CD4-positive, alpha-beta T cell treated with Interleukin-1 beta for 1 hour (primary cell): Measurements from ENCODE around the gene AMZ2.
A peak's percentile ranks its signal among the peaks of the same experiment; 100 is the strongest.
"Not testable (repeated sequence)": the region's sequence is repeated elsewhere in the genome, so short reads cannot be mapped to it uniquely, and the experiment has no call there.

ENCODE experiments used
- DNase-seq, 2 donors: peaks; one replicate each; pipeline ENCODE4 v3.0.0-alpha.2; 2020 to 2022

The AMZ2 gene, protein sequence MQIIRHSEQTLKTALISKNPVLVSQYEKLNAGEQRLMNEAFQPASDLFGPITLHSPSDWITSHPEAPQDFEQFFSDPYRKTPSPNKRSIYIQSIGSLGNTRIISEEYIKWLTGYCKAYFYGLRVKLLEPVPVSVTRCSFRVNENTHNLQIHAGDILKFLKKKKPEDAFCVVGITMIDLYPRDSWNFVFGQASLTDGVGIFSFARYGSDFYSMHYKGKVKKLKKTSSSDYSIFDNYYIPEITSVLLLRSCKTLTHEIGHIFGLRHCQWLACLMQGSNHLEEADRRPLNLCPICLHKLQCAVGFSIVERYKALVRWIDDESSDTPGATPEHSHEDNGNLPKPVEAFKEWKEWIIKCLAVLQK

DNA sequence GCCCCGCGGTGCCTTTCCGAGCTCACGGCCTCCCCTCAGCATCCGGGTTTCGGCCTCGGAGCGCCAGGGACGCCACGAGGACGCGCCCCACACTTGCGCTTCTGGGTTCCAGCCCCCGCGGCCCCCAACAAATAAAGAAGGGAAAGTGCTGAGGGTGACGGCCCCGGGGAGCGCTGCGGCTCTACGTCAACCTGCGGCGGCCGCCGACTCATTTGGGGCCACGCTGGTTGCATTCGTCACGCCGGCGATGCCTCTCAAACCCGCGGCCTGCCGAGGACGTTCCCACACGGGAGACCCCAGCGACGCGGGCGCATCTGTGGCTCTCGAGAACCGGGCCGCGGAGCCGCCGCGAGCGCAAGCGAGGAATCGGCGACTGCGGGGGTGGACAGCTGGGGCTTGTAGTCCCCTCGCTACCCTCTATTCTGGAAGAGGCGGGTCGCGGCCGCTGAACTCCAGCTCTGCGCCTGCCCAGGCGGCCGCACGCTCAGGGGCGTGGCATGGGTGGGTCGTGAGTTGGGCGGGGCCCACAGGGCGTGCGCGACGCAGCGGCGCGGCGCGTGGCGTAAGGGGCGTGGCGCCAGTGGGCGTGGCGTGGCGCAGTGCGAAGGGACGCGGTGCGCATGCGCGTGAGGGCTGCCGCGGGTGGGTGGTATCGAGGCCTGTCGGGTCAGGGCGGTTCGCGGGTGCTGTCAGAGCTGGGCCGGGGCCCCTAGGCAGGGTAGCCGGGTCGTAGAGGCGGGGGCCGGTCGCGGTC is at the start of gene AMZ2:
AMZ2 (plus strand) TSS at position 599 of the 754 bp plus-strand sequence. CDS start 2,145 bp downstream, outside the sequence.
- DNase-seq: peak; percentile 95 to 97

DNA sequence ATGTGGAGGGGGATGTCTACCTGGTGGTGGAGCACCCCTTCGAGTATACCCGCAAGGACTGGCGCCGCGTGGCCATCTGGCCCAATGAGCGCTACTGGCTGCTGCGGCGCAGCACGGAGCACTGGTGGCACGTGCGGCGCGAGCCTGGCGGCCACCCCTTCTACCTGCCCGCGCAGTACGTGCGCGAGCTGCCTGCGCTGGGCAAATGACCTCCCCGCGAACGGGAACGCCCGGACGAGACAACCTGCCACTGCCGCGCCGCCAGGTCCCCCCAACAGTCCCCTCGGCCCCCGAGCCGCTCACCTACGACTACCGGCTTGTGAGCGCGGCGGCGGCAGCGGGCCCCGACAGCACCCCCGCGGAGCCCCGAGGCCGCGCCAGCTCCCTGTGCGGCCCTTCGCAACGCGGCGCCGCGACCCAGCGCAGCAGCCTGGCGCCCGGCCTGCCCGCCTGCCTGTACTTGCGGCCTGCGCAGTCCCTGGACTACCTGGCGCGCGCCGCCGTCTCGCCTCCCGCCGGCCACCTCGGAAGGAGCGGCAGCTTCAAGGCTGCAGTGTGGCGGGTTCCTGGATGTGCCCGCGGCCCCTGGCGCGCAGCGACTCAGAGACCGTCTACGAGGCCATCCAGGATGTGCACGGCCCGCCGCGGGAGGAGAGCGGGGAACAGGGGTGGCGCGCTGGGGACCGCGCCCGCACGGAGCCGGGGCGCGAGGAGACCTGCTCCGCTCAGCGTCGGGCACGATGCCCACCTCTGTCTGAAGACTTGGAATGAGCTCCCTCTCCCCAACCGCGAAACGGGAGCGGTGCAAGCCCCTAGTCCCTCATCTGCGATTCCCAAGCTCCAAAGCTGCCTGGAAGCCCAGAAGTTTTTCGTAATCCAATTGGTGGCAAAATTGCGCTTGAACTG is 48.7 kb upstream of the AMZ2 start:
- DNase-seq: no peak

DNA sequence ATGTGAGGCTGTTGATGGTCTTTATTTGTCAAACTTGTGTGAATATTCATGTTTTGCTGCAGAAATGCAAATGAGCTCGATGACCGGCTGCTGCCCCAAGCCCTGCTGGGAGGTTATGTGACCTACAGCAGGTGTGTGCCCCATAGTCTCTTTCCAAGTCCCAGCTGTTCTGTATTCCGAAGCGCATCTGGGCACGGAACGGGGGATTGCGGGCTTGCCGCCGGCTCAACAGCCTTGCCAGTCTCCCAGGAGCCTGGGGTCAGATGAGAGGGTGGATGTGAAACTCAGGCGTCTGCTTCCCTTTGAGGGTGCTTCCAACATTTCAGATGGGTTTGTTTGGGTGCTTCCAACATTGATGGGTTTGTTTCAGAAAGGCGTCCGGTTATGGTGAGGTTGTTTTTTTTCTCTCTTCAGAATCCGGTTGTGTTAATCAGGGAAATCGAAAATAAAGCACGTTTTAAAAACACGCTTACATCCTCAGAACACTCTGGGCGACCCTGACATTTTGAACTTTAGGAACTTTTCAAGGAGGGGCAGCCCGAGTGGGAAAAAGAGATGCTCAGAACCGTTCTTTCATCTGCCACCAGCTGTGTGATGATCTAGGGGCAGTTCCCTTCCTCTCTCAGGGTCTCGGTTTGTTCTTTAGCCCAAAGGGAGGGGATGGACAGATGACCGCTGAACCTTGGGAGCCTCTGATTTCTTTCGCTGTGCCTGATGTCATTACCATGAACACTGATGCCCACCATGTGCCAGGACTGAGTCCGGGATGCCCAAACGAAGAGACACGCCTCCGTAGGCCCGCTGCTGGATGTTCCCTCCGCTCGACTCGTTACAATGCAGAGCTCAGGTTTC is 47.8 kb upstream of the AMZ2 start:
- no peak for DNase-seq

DNA sequence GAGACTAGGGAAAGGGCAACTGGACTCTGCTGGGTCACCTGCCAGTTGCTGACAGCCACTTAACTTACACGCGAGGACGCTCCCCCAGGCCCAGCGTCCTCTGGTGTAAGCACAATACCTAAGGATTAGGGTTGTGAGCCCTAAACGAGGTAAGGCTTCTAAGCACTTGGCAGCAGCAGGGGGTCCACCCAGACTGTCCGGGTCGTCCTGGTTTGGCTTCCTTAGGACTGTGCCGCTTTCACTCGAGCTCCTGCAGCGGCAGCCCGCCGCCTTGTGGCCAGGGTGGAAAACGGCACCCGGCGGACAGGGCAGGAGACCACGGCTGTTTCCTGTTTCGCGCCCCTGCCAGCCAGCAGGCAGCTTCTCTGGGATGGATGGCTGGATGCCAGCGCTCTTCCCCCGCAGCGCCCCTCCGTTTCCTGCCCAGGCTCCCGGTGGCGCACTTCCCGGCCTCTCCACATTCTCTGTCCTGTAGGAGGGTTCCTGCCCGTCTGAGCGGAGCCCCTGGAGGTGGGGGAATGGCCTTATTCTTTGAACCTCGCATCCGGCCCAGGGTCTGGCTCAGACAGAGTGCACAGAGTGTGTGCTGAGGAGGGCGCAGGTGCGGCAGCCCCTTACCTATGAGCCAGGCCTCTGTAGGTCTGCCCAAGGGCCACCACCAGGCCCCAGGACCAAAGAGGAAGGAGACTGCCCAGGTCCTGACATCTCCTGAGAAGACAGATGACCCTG is 47.0 kb upstream of the AMZ2 start:
- peak; percentile 77 to 79 for DNase-seq

DNA sequence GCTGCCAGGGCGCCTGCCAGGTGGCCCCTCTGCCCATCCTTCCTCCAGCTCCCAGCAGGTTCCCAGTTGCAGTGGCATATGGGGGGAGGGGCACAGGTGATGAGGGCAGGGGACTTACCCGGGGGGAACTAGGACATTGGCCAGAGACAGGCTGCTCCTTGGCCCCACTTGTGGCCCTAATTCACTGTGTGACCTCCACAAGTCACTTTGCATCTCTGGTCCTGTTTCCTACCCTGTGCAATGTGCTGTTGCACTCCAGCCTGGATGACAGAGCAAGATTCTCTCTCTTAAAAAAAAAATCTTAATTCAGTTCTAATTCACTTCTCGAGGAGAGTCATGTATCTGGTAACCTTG is 46.4 kb upstream of the AMZ2 start:
- DNase-seq: not testable (repeated sequence)

DNA sequence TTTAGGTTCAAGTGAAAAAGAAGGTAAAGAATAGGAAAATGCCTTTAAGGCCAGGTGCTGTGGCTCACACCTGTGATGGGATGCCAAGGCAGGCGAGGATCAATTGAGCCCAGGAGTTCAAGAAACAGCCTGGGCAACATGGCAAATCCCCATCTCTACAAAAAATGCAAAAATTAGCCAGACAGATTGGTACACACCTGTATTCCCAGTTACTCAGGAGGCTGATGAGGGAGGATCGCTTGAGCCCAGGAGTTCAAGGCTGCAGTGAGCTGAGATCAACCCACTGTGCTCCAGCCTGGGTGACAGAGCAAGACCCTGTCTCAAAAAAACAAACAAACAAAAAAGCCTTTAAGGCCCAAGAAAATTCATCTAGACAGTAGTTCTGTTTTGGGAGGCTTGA is 45.5 kb upstream of the AMZ2 start:
- not testable (repeated sequence) for DNase-seq

DNA sequence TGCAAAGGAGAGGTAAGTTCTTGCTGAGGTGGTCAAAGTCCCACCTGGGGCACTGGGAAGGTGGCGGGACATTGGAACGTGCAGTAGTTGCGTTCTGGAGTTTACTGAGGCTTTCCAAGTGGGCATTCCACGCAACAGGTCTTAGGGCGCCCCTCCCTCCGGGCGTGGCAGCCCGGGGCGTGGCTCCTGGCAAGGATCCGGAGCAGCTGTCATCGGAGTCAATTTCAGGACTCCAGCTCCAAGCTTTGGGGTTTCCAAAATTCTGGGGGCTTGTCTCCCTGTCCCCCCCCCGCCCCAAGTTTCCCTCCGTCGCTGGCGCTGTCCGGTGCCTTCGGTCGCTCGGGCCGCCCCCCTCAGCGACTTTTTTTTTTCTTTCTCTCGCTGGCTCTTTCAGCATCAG is 43.1 kb upstream of the AMZ2 start:
- DNase-seq: no peak

DNA sequence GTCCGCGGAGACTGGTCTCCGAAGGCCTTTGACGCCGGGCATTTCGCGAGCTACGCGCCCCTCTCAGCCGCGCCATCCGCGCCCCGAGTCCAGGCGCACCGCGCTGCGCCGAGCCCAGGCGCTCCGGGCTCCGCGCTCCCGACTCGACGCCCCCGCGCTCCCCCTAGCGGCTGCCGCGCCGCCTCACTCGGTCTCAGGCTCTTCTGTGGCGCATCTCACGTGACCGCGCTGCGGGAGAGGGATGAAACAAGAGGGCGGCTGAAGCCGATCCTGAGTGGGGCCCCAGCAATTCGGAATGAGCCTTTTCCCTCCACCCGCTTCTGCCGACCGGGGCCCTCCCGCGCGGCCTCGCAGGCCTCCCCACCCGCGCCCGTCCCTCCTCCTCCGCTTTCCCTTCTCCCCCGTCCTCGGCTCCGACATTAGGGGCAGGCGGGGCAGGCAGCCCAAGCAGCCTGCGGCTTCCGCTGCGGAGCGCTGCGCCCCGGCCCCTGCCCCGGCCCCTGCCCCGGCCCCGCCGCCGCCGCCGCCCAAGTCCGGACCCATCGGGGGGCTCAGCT is 42.5 kb upstream of the AMZ2 start:
- peak; percentile 91 to 92 for DNase-seq

DNA sequence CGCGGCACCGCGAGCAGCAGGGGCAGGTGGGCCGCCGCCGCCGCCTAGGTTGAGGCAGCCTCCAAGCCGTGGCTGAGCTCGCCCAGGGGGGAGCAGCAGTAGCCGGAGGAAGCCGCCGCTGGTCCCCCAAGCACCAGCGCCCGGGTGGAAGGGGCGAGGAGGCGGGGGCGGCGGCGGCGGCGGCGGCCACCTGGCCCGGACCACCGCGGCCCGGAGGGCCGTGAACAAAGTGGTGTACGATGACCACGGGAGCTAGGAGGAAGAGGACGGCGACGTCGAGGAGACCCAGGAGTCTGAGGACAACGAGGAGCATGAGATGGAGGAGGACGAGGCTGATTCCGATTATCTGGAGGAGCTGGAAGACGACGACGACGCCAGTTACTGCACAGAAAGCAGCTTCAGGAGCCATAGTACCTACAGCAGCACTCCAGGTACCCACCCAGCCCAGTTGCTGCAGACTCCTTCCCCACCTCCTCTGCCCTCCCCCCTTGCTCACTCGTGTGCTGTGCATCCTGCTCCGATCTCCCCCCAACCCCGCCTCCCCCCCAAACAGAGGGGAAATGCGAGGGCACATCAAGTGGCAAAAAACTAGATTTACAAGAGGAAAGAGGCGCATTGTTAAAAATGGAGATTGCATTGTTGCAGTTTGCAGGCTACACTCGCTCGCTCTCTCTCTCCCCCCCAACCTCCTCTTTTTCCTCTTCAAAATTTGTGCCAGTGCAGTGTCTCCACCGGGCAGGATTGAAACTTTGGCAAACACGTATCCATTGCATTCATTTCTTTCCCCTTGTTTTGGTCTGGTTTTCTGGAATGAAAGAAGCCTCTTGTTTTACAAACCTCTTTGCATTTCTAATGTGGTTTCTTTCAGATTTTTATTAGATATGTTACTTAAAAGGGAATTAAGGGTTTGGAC is 41.8 kb upstream of the AMZ2 start:
- DNase-seq: peak; percentile 51 to 56

DNA sequence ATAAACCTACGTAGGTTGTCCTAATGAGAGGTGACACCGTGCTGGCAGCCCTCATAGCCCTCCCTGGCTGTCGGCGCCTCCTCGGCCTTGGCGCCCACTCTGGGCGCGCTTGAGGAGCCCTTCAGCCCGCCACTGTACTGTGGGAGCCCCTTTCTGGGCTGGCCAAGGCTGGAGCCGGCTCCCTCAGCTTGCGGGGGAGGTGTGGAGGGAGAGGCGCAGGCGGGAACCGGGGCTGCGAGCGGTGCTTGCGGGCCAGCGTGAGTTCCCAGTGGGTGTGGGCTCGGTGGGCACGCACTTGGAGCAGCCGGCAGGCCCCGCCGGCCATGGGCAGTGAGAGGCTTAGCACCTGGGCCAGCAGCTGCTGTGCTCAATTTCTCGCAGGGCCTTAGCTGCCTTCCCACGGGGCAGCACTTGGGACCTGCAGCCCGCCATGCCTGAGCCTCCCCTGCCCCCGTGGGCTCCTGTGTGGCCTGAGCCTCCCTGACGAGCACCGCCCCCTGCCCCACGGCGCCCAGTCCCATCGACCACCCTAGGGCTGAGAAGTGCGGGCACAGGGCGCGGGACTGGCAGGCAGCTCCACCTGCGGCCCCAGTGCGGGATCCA is 40.1 kb upstream of the AMZ2 start:
- DNase-seq: no peak

DNA sequence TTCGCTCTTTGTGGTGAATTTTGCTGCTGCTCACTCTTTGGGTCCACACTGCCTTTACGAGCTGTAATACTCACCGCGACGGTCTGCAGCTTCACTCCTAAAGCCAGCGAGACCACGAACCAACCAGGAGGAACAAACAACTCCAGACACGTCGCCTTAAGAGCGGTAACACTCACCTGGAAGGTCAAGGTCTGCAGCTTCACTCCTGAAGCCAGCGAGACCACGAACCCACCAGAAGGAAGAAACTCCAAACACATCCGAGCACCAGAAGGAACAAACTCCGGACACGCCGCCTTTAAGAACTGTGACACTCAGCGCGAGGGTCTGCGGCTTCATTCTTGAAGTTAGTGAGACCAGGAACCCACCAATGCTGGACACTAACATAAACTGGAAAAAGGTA is 39.2 kb upstream of the AMZ2 start:
- DNase-seq: not testable (repeated sequence)

DNA sequence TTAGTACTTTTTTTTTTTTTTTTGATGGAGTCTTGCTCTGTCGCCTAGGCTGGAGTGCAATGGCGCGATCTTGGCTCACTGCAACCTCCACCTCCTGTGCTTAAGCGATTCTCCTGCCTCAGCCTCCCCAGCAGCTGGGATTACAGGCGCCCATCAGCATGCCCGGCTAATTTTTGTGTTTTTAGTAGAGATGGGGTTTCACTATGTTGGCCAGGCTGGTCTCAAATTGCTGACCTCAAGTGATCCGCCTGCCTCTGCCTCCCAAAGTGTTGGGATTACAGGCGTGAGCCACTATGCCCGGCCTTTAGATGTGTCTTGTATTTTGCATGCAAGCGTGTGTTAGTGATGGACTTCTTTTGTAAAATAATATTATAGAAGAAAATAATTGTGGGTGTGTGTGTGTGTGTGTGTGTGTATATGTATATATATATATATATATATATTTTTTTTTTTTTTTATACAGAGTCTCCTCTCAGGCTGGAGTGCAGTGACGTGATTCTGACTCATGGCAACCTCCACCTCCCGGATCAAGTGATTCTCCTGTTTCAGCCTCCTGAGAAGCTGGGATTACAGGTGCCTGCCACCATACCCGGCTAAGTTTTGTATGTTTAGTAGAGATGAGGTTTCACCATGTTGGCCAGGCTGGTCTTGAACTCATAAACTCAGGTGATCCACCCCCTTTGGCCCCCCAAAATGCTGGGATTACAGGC is 38.5 kb upstream of the AMZ2 start:
- not testable (repeated sequence) for DNase-seq

DNA sequence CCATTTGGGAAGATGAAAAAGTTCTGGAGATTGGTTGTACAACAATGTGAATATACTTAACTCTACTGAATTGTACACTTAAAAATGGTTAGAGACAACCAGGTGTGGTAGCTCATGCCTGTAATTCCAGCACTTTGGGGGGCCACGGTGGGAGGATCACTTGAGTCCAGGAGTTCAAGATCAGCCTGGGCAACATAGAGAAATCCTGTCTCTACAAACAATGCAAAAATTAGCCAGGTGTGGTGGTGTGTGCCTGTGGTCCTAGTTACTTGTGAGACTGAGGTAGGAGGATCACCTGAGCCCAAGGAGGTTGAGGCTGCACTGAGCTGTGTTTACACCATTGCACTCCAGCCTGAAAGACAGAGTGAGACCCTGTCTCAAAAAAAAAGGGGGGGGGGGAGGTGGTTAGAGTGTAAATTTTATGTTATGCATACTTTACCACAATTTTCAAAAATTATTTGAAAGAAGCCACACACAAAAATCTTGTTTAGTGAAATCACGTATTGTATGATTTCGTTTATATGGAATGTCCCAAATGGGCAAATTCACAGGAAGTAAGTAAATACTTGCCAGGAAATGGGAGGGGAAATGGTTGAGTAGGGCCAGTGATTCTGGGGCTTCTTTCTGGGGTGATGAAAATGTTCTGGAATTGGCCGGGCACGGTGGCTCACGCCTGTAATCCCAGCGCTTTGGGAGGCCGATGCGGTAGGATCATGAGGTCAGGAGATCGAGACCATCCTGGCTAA is 37.1 kb upstream of the AMZ2 start:
- no peak for DNase-seq

DNA sequence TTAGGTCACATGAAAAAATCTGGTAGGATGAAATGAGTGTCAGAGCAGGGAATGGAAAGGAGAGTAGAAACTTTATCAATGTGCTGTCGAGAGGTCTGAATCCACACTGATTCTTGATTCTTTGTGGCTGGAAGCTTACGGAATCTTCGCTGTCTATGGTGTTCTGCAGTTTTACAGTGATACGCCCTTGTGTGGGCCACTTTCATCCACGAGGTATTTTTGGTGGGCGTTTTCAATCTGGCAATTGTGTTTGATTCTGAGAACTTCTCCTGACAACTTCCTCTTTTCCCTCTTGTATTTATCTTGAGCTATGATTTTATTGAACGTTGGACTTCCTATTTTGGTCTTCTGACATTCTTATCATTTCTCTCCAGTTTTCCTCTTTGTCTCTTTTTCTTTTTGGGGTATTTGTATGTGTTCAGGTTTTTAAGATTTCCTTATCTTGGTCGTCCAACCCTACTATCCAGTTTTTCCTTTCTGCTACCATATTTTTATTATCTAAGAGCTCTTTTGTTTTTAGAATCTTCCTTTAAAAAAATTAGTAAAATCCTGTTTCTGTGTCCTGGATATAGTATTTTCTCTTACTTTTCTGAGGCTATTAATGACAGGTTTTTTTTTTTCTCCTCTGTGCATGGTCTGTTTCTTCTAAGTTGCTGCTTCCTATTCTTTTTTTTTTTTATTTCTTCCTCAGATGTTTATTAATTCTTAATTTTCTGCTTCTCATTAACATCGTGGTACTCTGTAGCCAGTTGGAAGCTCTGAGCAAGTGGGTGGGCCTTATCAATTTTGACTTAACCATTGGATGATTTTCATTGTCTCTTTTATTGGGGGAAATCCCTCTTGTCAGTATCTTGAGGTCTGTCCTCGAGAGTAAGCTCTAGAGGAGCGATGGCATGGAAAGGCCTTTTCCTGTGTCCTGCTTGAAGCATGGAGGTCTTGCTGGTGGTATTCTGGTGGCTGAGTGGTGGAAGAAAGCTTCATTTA is 34.1 kb upstream of the AMZ2 start:
- DNase-seq: not testable (repeated sequence)

DNA sequence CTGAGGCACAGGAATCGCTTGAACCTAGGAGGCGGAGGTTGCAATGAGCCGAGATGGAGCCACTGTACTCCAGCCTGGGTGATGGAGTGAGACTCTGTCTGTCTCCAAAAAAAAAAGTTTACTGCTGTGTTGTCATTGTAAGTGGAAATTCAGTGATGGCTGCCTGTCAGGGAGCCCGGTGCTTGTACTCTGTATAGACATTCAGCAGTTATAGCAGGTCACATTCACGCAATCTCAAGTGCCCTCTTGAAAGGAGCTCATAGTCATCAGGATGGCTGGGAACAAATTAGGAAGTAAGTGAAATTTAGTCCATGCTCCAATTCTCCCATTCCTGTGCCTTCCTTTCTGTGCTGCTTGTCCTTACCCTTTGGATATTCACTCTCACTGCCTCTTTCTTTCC is 32.4 kb upstream of the AMZ2 start:
- not testable (repeated sequence) for DNase-seq

DNA sequence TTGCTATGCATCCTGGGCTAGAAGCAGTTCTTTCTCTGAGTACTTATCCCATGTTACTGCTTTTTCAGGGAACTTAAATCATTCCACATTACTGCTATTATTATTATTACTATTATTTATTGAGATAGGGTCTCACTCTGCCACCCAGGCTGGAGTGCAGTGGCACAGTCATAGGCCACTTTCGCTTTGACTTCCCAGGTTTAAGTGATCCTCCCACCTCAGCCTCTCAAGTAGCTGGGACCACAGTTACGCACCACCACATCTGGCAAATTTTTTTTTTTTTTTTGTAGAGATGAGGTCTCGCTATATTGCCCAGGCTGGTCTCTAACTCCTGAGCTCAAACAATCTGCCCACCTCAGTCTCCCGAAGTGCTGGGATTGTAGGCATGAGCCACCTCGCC is 28.4 kb upstream of the AMZ2 start:
- DNase-seq: not testable (repeated sequence)

DNA sequence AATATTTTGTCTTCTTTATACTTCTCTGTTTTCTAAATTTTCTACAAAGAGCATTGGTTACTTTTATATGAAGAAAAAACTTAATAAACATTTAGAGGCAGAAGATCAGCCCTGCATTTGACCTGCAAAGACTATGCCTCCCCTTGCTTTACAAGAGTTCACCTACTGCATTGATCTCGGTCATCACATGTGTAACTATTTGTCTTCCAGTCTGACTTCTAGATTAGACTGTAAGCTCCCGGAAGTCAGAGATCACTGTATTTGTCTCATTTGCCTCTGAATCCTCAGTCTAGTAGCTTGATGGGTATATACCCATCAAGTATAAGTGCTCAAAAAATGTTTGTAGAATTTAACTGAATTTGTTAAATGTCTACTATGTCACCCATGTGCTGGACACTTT is 27.7 kb upstream of the AMZ2 start:
- DNase-seq: not testable (repeated sequence)
